Fibroblast of skin of scalp (primary cell): ENCODE measurements around the gene SCN9A. TPM values are rescaled to one million over a fixed set of nuclear protein-coding genes. Genes with fewer than 3 reads are reported as not detected.
"Not testable (repeated sequence)": the region's sequence is repeated elsewhere in the genome, so short reads cannot be mapped to it uniquely, and the experiment has no call there.

Experiments used
- DNase-seq: peaks from one replicate; pipeline ENCODE4 v3.0.0-alpha.2; 2013
- polyA plus RNA-seq, 2 experiments: library from polyadenylated mRNA; unstranded; fragments of 120-200 nt; gene quantifications; one replicate each; pipeline ENCODE4 v1.2.1, GENCODE V29; 2013; ENCODE audit not compliant: insufficient read length in 2 of 2

The SCN9A gene
- polyA plus RNA-seq (2013, experiment 1 of 2; ENCODE audit: insufficient read length) = 1.2 TPM
- 1.3 TPM for polyA plus RNA-seq (2013, experiment 2 of 2; ENCODE audit: insufficient read length)

- peak; percentile 41 for DNase-seq
These were observed at the start of gene SCN9A for GRCh38 chr2:166375736-166376487. Gene SCN9A (minus strand): TSS chr2:166375944. CDS start chr2:166311756, 64,188 bp downstream.

- no peak for DNase-seq
These were observed 49.1 kb upstream of the SCN9A start for GRCh38 chr2:166424841-166425240.

GRCh38 chr2:166419616-166419934 is 43.8 kb upstream of the SCN9A start:
- DNase-seq = peak; percentile 54

- no peak for DNase-seq
These were observed 43.3 kb upstream of the SCN9A start for GRCh38 chr2:166418853-166419615.

- peak; percentile 66 for DNase-seq
These were observed 41.9 kb upstream of the SCN9A start for GRCh38 chr2:166417669-166418068.

GRCh38 chr2:166413255-166413654 is 37.5 kb upstream of the SCN9A start:
- no peak for DNase-seq

- DNase-seq = peak; percentile 43
These were observed 35.9 kb upstream of the SCN9A start for GRCh38 chr2:166411473-166412230.

- peak; percentile 92 for DNase-seq
These were observed 35.2 kb upstream of the SCN9A start for GRCh38 chr2:166410828-166411472.

- not testable (repeated sequence) for DNase-seq
These were observed 32.0 kb upstream of the SCN9A start for GRCh38 chr2:166407746-166408145.

GRCh38 chr2:166406374-166406773 is 30.6 kb upstream of the SCN9A start:
- DNase-seq = no peak

- no peak for DNase-seq
These were observed 29.8 kb upstream of the SCN9A start for GRCh38 chr2:166405569-166405926.

GRCh38 chr2:166404831-166405568 is 29.3 kb upstream of the SCN9A start:
- no peak for DNase-seq

GRCh38 chr2:166394245-166394644 is 18.5 kb upstream of the SCN9A start:
- DNase-seq = no peak

- no peak for DNase-seq
These were observed 17.3 kb upstream of the SCN9A start for GRCh38 chr2:166393008-166393407.

GRCh38 chr2:166388481-166389070 is 12.8 kb upstream of the SCN9A start:
- DNase-seq = no peak

- no peak for DNase-seq
These were observed 9.6 kb upstream of the SCN9A start for GRCh38 chr2:166385313-166385712.

GRCh38 chr2:166384774-166385173 is 9.0 kb upstream of the SCN9A start:
- peak; percentile 40 for DNase-seq

GRCh38 chr2:166382448-166382847 is 6.7 kb upstream of the SCN9A start:
- no peak for DNase-seq

GRCh38 chr2:166380615-166381014 is 4.9 kb upstream of the SCN9A start:
- DNase-seq = no peak

- DNase-seq = no peak
These were observed 1.1 kb upstream of the SCN9A start for GRCh38 chr2:166376873-166377272.

GRCh38 chr2:166376488-166376828 is 714 bp upstream of the SCN9A start:
- DNase-seq = no peak
